ENCODE measurements around the gene CANT1. TPM values are rescaled to one million over a fixed set of nuclear protein-coding genes. Genes with fewer than 3 reads are reported as not detected.
"Not testable (repeated sequence)": the region's sequence is repeated elsewhere in the genome, so short reads cannot be mapped to it uniquely, and the experiment has no call there.

CANT1 gene
- total RNA-seq, 1 donor from 2014 or later = 82.8 TPM

DNA sequence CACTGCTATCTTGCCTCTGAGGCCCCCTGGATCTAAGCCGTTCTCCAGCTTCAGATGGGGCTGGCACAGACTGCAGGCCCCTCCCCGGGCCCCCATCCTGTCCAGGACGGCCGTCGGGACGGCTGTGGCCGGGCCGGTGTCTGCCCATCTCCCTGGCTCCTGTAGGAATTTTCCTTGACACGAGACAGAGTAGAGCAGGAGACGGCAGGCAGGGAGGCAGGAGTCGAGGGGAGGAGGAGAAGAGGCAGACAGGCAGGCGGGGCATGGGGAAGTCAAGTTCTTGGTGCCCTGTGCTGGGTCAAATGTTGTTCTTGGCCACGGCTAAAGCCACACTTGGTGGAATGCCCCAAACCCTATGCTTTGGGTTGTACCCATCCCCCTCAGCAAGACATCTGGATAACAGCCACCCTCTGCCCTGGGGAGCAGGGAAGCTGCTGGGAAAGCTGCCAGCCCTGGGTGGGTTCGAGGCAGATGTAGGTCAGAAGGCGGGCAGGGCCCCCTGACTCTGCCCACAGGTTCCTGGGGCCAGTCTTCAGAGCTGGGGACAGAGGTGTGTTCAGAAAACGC lies 18.4 kb upstream of the CANT1 start:
- intact Hi-C loops (cut with micrococcal nuclease) = no loop called here

DNA sequence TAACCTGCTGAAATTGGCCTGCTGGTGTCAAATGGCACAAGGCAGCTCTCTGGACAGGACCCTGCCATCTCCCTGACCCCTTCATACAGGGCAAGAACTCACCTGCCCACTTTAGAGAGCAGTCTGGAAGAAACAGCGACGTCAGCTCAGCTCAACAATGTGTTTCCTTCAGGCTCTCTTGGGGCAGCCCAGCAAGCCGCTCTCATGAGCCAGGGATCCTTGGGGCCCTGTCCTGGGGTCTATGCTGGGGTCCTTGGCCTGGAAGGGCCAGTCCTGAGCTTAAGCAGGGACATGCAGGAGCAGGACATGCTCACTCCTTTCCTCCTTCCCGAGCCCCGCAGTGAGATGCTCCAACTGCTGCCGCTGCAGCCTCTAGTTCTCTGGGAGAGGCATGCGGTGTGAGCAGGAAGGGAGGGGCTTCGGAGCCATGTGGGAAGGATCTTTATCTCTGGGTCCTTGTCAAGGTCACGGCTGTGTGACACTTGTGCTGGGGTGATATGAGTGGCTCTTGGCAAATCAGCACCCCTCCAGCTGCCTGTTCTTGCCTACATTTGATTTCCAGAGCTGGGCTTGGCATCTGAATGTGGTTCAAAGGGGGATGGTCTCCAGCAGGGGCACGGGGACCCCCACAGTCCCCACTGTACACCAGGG lies 17.8 kb upstream of the CANT1 start:
- intact Hi-C loops (cut with micrococcal nuclease) = no loop called here

DNA sequence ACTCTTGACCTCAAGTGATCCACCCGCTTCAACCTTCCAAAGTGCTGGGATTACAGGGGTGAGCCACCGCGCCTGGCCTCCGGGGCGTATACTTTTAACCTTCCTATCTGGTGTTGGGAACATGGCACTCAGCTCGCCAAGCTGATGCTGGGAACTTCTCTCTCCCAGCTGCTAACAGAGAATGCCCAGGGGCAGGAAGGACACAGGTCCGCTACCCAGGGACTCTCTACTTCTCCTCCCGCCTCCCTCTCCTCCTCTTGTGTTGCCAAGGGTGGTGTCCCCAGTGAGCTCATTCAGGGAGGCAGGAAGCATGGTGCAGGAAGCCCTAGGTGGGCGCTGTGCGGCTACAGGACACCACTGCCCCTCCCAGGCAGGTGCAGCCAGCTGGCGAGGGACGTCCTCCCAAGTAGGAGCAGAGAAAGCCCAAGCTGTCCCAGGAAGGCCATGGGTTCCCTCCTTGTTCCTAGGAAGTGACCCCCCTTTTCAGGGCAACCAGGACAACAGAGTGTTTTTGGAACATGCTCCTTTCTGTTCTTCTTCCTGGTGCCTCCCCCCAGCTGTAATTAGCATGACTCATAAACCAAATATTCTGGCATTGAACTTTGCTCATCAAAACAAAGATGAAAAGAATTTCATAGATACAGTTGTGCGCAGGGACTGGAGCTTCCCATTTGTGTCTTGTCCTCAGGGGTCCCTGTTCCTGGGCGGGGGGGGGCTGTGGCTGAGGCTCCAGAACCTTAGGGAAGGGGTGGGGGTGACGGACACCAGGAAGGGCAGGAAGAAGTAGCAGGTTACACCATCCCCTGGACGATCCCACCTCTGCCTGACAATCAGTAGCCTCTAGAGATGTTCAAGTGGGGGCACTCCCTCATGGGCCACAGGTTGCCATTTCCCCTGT lies 17.1 kb upstream of the CANT1 start:
- intact Hi-C loops (cut with micrococcal nuclease) = no loop called here

DNA sequence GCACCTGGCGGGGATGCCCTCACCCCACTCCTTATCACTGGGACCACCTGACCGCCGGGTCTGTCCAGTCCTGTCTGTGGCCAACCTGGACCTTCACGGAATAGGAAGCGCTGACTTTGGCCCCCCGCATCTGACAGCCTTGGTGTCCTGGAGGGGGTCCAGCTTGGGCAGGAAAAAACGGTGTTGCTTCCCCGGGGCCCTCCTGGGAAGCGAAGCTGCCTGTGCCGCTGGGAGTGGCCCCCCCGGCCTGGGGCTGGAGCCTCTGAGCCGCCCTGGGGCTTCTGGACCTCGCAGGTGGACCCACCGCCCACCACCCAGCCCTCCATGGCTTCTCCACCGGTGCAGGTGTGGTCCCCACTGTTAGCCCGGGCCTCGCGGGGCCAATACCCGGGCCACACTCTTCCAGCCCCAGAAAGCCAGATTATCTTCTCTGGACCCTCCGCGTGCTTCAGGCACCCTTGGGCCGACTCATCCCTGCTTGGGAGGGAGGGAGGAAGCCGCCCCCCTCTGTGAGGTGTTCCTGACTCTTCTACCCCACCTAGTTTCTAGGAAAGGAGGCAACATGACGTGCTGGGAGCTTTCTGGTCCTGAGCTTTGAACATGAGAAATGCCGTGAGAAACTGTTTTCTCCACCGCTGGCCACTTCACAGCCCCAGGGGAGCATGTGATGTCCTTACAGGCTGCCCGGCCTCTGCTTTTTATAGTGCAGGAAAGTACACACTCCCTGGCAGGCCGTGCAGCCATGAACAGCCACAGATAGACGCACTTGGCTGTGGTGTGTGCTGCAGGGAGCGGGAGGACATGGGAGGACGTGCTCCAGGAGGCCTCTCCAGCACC lies 15.6 kb upstream of the CANT1 start:
- intact Hi-C loops (cut with micrococcal nuclease) = no loop called here

DNA sequence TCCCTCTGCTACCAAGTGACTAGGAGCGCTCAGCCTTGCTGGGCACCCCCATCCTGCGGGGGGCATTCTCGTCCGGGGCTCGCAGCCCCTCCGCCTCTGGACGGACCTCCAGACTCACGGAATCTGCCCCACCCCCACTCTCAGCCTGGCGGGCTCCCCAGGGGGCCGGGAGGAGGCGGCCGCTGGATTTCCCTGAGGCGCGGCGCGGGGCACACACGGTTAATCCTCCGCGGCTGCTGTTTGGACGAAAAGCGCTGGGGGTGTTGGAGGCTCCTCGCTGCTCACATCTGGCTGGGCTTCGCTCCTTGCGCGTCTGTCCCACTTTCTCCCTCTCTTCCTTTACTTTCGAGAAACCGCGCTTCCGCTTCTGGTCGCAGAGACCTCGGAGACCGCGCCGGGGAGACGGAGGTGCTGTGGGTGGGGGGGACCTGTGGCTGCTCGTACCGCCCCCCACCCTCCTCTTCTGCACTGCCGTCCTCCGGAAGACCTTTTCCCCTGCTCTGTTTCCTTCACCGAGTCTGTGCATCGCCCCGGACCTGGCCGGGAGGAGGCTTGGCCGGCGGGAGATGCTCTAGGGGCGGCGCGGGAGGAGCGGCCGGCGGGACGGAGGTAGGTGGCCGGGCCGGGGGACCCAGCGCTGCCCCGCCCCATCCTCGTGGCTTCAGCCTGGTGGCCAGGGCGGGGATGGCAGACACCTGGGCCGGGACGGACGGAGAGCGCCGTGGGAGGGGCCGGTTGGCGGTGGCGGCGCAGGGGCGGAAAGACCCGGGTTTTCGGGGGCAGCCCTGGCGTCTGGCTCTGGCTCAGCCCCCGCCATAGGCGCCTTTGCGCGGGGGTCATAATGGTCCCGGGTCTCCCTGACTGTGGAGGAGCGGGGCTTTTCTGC lies 14.6 kb upstream of the CANT1 start, which contains the start of gene C1QTNF1:
Gene C1QTNF1, plus strand, starts transcription at position 284 of the 886 bp plus-strand sequence. CDS start 19,800 bp downstream, outside the sequence.
- intact Hi-C loops (cut with micrococcal nuclease) = no loop called here

DNA sequence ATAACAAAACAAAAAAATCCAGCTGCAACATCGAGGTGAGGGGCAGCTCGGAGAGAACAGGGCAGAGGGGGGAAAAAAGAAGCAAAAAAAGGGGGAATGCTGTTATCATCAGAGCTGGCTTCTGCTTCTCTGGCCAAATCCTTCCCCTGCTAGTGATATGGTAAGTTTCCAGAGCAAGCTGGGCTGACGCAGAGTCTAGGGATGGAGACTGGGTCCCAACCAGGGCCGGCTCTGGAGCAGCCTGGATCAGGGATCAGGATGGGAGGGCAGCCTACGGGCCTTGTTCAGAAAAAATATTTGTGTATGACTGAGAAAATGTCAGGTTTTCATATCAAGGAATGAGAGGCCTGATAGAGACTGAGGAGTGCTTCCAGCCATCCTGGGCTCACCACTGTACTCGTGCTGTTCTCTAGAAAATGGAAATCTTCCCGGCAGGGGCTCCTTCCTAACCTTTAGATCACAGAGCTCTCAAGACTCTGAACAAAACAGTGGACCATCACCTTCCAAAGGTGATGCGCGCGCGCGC lies 13.7 kb upstream of the CANT1 start:
- intact Hi-C loops (cut with micrococcal nuclease) = no loop called here

DNA sequence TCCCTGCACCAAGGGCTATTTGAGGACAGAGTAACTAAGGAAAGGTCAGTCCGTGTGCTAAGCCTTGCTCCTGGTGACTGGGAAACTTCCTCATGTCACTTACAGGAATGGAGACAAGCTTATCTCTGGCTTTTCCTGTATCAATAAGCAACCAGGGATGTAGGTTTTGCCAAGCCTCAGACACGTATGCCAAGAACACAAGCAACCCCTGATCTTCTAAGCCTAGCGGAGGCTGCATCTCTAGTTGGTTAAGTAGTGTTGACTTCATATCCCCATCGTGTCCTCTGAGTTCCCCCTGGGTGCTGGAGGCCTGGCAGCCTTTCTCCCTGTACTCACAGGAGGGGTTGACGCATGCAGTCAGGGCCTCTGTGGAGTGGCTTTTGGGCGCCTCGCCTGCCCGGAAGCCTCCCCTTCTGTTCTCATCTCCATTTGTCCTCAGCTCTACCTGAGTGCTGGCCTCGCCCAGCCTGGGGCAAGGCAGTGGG lies 13.0 kb upstream of the CANT1 start:
- intact Hi-C loops (cut with micrococcal nuclease) = no loop called here

DNA sequence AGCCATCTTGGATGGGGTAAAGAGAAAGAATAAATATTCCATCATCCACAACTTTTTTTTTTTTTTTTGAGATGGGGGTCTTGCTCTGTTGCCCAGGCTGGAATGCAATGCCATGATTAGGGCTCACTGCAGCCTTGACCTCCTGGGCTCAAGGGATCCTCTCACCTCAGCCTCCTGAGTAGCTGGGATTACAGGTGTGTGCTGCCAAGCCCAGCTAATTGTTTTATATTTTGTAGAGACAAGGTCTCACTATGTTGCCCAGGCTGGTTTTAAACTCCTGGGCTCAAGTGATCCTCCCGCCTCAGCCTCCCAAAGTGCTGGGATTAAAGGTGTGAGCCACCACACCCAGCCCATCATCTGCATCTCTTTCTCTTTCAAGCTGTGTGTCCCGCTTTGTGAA lies 12.4 kb upstream of the CANT1 start:
- intact Hi-C loops (cut with micrococcal nuclease) = not testable (repeated sequence)

DNA sequence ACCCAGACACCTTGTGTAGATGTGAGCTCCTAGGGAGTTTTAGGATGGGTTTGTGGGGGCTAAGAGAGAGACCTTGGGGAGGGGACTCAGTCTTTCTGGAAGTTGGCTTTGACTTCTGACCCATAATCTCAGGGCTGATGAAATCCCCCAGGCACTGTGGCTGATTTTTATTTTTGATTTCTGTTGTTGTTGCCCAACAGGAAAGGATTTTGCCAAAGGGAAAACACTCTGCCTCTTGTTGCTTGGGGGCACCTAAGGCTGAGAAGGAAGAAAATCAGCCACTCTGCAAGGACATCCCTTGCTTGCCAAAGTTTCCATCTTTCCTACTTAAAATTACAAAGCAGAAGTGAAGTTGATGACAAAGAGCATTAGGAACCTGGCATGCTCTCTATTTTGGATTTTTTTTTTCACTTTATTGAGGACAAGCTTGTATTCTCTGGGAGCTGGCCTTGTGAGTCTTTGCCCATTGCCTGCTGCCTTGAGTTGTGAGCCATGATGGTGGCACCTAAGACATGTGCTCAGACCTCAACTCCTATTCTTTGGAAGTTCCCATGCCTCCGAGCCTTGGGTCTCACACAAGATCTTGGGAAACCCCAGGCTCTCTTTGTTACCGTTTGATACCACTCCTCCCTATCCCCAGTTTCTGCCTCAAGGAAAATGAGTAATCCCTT lies 11.2 kb upstream of the CANT1 start:
- intact Hi-C loops (cut with micrococcal nuclease) = no loop called here

DNA sequence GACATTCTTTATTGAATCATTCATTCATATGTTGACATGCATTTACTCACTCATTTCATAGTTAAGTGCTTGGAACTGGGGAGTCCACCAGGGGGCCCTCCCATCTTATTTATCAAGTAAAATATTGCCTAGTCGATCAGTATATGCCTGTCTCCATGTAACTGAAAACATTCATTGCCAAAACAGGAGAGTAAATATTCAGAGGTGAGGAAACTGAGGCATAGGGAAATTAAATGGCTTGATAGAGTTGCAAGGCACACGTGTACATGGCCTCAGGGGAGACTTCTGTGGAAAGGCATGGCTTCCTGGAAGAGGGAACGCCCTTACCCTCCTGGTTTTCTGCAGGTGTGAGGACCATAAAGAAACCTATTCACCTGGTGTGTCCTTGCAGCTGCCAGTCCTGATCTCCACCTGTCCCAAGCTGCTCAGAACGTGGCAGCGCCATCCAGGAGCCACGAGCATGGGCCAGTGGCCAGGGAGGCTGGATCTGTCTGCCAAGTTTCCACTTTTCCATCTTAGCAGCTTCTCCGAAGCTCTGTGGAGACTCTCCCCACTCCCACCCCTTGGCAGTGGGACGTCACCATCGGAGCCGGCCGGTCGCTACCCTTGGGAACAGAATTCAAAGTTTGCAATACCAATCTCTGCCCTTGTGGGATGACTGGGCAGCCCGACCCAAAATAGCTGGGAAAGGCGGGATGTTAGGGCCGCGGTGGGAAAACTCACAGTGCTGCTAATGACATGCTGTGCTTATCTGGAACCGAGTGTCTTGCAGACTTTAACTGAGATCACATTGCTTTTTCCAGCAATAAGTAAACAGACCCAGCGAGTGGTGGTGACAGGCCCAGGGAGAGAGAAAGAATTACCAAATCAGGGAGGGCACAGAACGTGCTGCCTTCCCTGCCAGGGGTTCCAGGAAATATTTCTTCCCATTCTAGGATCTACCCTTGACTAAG lies 10.3 kb upstream of the CANT1 start:
- intact Hi-C loops (cut with micrococcal nuclease) = loop anchor here (1.0 kb wide), 3 partner anchors 22 to 371 kb away; no protein-coding TSS in a partner anchor

DNA sequence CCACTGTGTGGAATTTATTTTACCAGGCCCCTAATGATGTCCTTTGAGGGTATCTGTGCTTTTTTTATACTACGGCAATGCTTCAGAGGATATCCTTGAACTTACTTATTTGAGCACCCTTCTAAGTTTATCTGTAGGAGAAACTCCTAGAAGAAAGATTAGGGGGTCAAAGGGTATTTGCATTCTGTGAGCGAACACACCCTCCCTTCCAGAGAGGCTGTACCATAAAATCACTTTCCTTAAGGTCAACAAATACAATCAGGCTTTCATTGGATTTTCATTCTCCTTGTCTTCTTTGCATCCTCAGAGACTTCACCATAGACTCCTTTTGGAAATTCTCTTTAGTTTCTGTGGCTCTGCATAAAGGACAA lies 9.7 kb upstream of the CANT1 start:
- intact Hi-C loops (cut with micrococcal nuclease) = loop anchor here (1.0 kb wide), 3 partner anchors 23 to 372 kb away; no protein-coding TSS in a partner anchor

DNA sequence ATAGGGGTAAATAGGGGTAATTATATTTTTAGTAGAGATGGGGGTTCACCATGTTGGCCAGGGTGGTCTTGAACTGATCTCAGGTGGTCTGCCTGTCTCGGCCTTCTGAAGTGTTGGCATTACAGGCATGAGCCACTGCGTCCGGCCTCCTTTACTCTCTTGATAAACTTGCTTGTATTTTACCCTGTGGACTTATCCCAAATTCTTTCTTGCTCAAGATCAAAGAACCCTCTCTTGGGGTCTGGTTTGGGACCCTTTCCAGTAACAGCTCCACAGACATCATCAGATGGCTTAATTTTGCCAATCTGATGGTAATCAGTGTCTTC lies 8.8 kb upstream of the CANT1 start:
- intact Hi-C loops (cut with micrococcal nuclease) = no loop called here

DNA sequence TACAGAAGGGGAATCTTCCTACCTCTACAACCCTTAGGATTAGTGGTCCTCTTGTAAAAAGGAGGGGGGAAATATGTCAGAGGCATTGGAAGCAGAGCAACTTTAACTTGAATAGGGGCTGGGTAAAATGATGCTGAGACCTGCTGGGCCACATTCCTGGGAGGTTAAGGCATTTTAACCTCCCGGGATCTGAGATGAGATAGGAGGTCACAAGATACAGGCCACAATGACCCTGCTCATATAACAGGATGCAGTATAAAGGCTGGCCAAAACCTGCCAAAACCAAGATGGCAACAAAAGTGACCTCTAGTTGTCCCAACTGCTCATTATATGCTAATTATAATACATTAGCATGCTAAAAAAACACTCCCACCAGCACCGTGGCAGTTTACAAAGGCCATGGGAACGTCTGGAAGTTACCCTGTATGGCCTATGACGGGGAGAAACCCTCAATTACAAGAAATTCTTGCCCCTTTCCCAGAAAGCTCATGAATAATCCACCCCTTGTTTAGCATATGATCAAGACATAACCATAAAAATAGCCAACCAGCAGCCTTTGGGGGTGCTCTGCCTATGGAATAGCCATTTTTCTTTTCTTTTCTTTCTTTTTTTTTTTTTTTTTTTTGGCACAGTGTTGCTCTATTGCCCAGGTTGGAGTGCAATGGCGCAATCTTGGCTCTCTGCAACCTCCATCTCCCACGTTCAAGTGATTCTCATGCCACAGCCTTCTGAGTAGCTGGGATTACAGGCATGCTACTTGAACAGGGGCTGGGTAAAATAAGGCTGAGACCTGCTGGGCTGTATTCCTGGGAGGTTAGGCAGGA lies 8.2 kb upstream of the CANT1 start:
- intact Hi-C loops (cut with micrococcal nuclease) = no loop called here

DNA sequence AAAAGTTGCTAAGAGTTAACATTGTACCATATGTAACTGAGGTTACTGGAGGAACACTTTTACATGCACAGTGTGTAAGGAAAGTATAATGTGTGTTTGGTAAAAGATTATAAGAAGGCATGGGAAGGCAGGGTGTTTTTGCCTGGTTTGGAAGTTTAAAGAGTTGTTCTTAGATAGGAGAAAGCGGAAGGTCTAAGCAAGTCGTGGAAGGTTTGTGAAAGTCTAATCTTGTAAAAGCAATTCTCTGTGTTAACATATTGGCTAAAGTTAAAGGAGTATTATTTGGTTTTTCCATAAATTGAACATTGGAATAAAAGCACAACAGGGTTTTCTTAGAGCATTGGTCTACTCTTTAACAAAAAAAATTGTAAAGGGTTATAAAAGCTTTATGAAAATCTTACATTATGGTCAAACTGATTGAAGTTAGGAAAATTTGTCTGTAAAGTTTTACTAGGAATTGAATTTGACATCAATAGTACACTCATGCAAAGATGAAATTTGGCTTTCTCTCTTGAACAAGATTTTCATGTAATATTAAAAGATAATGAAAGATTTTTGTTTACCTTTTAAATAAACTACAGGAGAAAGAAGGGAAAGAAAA lies 4.7 kb upstream of the CANT1 start:
- intact Hi-C loops (cut with micrococcal nuclease) = no loop called here

DNA sequence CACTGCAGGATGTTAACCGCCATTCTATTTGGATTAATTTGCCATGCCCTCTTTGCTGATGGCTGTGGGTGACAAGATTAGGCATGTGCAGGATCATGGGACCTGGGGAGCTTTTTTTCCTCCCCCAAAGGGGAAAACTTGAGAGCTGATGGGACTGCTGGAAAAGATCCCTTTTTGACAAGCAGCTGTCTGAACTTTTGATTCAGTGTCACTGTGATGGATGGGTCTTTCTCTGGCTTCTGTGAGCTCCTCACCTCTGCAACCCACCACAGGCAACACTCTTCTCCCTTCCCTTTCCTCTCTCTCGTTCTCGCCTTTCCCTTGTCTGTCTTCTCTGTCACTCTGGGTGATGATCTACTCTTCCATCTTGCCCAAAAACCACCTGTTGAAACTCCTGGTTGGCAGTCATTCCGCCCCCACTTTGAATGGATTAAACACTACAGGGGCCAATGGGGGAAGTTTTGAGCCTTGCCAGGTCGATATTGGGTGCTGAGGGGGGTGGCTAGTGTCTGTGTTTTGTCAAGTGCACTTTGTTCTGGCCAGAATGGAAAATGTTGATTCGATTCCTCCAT lies 3.1 kb upstream of the CANT1 start:
- intact Hi-C loops (cut with micrococcal nuclease) = no loop called here

DNA sequence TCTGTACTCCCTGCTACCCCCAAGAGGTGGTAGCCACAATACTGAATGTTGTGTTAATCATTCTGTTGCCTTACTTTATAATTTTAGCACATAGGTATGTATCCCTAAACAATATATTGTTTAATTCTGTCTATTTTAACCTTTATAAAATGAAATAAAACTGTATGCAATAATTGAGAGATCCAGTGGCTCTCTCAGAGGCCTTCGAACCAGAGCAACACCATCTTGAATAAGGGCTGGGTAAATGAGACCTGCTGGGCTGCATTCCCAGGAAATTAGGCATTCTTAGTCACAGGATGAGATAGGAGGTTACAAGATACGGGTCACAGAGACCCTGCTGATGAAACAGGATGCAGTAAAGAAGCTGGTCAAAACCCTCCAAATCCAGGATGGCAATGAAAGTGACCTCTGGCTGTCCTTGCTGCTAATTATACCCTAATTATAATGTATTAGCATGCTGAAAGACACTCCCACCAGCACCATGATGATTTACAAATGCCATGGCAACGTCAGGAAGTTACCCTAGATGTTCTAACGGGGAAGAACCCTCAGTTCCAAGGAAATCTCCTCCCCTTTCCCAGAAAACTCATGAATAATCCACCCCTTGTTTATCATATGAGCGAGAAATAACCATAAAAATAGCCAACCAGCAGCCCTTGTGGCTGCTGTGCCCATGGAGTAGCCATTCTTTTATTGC lies 2.0 kb upstream of the CANT1 start:
- intact Hi-C loops (cut with micrococcal nuclease) = no loop called here
